H1 (cell line): ENCODE data around the gene GATD1. TPM values are rescaled to one million over a fixed set of nuclear protein-coding genes. Genes with fewer than 3 reads are reported as not detected.

Experiments
- CTCF ChIA-PET: fragments of 300-600 bp; sonication (Branson Sonifier 250); formaldehyde crosslinking; loops from one replicate; lab custom pipeline; 2021; ENCODE audit not compliant: partially characterized antibody; lab: Charles Lee
- POLR2A ChIA-PET: fragments of 300-600 bp; sonication (Branson Sonifier 250); formaldehyde crosslinking; loops from one replicate; lab custom pipeline; 2021; ENCODE audit warnings: inconsistent platforms; ENCODE audit not compliant: partially characterized antibody; lab: Charles Lee
- DNase-seq, 2 experiments: peaks; one replicate each; pipeline versions ENCODE4 v3.0.0 to v3.0.0-alpha.2; 2010 to 2022; ENCODE audit warnings: low spot score in 2 of 2, low read depth in 1 of 2, mixed read lengths in 1 of 2
- FAIRE-seq: peaks from 2 replicates; lab custom pipeline; 2011; peaks lifted over from hg19 to GRCh38; lab: Jason Lieb, UNC
- H2AFZ ChIP-seq: 2 replicates; pipeline ENCODE4 v1.8.1; 2012; ENCODE audit warnings: low read length, inconsistent platforms
- H2AK5ac ChIP-seq: 2 replicates; pipeline ENCODE4 v1.6.1; 2013; ENCODE audit warnings: low read depth, low read length
- H2BK120ac ChIP-seq: replicated peaks from 2 replicates; pipeline ENCODE3; 2013; ENCODE audit warnings: low read depth, low read length, inconsistent platforms
- H2BK12ac ChIP-seq: 2 replicates; pipeline ENCODE4 v1.6.1; 2013; ENCODE audit warnings: low read depth, low read length
- H2BK15ac ChIP-seq: 2 replicates; pipeline ENCODE4 v1.6.1; 2013; ENCODE audit warnings: low read length
- H2BK20ac ChIP-seq: 2 replicates; pipeline ENCODE4 v1.6.1; 2013; ENCODE audit warnings: low read length
- H2BK5ac ChIP-seq: 2 replicates; pipeline ENCODE4 v1.6.1; 2013; ENCODE audit warnings: low read depth, low read length
- H3K14ac ChIP-seq: 2 replicates; pipeline ENCODE4 v1.6.1; 2013; ENCODE audit warnings: inconsistent platforms; ENCODE audit not compliant: insufficient read length
- H3K18ac ChIP-seq: 2 replicates; pipeline ENCODE4 v1.6.1; 2013; ENCODE audit warnings: low read length; ENCODE audit errors: extremely low read depth
- H3K23ac ChIP-seq: 2 replicates; pipeline ENCODE4 v1.6.1; 2013; ENCODE audit warnings: inconsistent platforms; ENCODE audit not compliant: insufficient read length
- H3K23me2 ChIP-seq: 2 replicates; pipeline ENCODE4 v1.6.1; 2013; ENCODE audit warnings: low read depth, low read length
- H3K27ac ChIP-seq: 2 replicates; pipeline ENCODE4 v1.6.1; 2011; ENCODE audit warnings: low read depth, low read length, inconsistent platforms
- H3K27me3 ChIP-seq, 4 experiments: replicated peaks in 1 of 4; 1 replicate in 1 of 4; 2 replicates in 3 of 4; pipeline versions ENCODE4 v1.6.1 to v1.8.1; 2011 to 2013; ENCODE audit warnings: low read length in 3 of 4, mild to moderate bottlenecking in 3 of 4, inconsistent platforms in 2 of 4, mixed read lengths in 2 of 4, moderate library complexity in 1 of 4; ENCODE audit not compliant: control insufficient read depth in 3 of 4, insufficient read depth in 3 of 4; ENCODE audit errors: extremely low read depth in 1 of 4
- H3K36me3 ChIP-seq, 4 experiments: 2 replicates each; pipeline versions ENCODE4 v1.6.1 to v1.8.1; 2011 to 2013; ENCODE audit warnings: mild to moderate bottlenecking in 4 of 4, low read length in 3 of 4, moderate library complexity in 2 of 4, control low read depth in 1 of 4, inconsistent platforms in 1 of 4; ENCODE audit not compliant: insufficient read depth in 4 of 4, control insufficient read depth in 2 of 4
- H3K4ac ChIP-seq: replicated peaks from 2 replicates; pipeline ENCODE3; 2013; ENCODE audit warnings: low read length, low read depth, mixed read lengths, inconsistent platforms; ENCODE audit not compliant: insufficient read length
- H3K4me1 ChIP-seq, 4 experiments: replicated peaks in 1 of 4; 1 replicate in 1 of 4; 2 replicates in 3 of 4; pipeline versions ENCODE4 v1.6.1 to v1.8.1; 2011 to 2013; ENCODE audit warnings: low read length in 3 of 4, inconsistent platforms in 2 of 4, mixed read lengths in 1 of 4; ENCODE audit not compliant: insufficient read depth in 4 of 4, control insufficient read depth in 3 of 4
- H3K4me2 ChIP-seq, 2 experiments: 2 replicates each; pipeline versions ENCODE4 v1.6.1 to v1.8.1; 2011 to 2013; ENCODE audit warnings: low read depth in 2 of 2, low read length in 2 of 2, control low read depth in 1 of 2, inconsistent platforms in 1 of 2, mild to moderate bottlenecking in 1 of 2; ENCODE audit not compliant: insufficient read depth in 1 of 2
- H3K4me3 ChIP-seq, 4 experiments: fragments of 200-600, 300-600 bp in 1 of 4; sonication (generic), shearing (Covaris generic), sonication (Bioruptor Twin) in 1 of 4; 2 replicates each; pipeline versions ENCODE4 v1.5.1 to v1.8.1; 2011 to 2016; ENCODE audit warnings: low read length in 4 of 4, low read depth in 3 of 4, control low read depth in 2 of 4, inconsistent platforms in 2 of 4, mild to moderate bottlenecking in 2 of 4, mixed read lengths in 1 of 4, moderate library complexity in 1 of 4; ENCODE audit not compliant: insufficient read depth in 2 of 4; ENCODE audit errors: extremely low read depth in 1 of 4
- H3K56ac ChIP-seq: replicated peaks from 2 replicates; pipeline ENCODE3; 2013; ENCODE audit warnings: low read depth, mild to moderate bottlenecking, mixed read lengths, low read length, inconsistent platforms; ENCODE audit not compliant: insufficient read length
- H3K79me1 ChIP-seq: 2 replicates; pipeline ENCODE4 v1.6.1; 2013; ENCODE audit warnings: low read depth, low read length, control low read depth
- H3K79me2 ChIP-seq, 2 experiments: 2 replicates each; pipeline versions ENCODE4 v1.6.1 to v1.8.1; 2012 to 2013; ENCODE audit warnings: low read length in 2 of 2, mild to moderate bottlenecking in 2 of 2, inconsistent platforms in 1 of 2; ENCODE audit not compliant: insufficient read depth in 2 of 2, control insufficient read depth in 1 of 2
- H3K9ac ChIP-seq, 4 experiments: replicated peaks in 1 of 4; 1 replicate in 1 of 4; 2 replicates in 3 of 4; pipeline versions ENCODE4 v1.6.1 to v1.8.1; 2011 to 2013; ENCODE audit warnings: low read depth in 3 of 4, low read length in 3 of 4, control low read depth in 2 of 4, mild to moderate bottlenecking in 2 of 4, moderate library complexity in 2 of 4, inconsistent platforms in 1 of 4; ENCODE audit errors: extremely low read depth in 1 of 4
- H3K9me3 ChIP-seq, 2 experiments: 2 replicates each; pipeline versions ENCODE4 v1.6.1 to v1.8.1; 2012 to 2013; ENCODE audit warnings: mild to moderate bottlenecking in 2 of 2, moderate library complexity in 2 of 2, control low read depth in 1 of 2, inconsistent platforms in 1 of 2, low read depth in 1 of 2, low read length in 1 of 2, mixed read lengths in 1 of 2; ENCODE audit not compliant: insufficient read depth in 2 of 2
- H4K20me1 ChIP-seq, 2 experiments: replicated peaks in 1 of 2; 2 replicates each; pipeline versions ENCODE3 to v1.8.1; 2011 to 2013; ENCODE audit warnings: inconsistent platforms in 2 of 2, low read length in 2 of 2, mild to moderate bottlenecking in 1 of 2; ENCODE audit not compliant: insufficient read depth in 2 of 2, control insufficient read depth in 1 of 2
- H4K5ac ChIP-seq: 2 replicates; pipeline ENCODE4 v1.6.1; 2013; ENCODE audit warnings: low read length, low read depth, mixed read lengths, inconsistent platforms; ENCODE audit not compliant: insufficient read length
- H4K8ac ChIP-seq: 2 replicates; pipeline ENCODE4 v1.8.0; 2013; ENCODE audit warnings: mild to moderate bottlenecking, moderate library complexity, low read length, inconsistent platforms; ENCODE audit not compliant: insufficient read depth; ENCODE audit errors: extremely low read depth
- H4K91ac ChIP-seq: replicated peaks from 2 replicates; pipeline ENCODE3; 2013; ENCODE audit warnings: low read length, mixed read lengths, inconsistent platforms; ENCODE audit not compliant: insufficient read length
- BACH1 ChIP-seq: IDR thresholded peaks from 2 replicates; pipeline ENCODE4 v1.6.1; 2012; ENCODE audit warnings: low read length, improper control_type of control experiment
- GTF2F1 ChIP-seq: IDR thresholded peaks from 2 replicates; pipeline ENCODE4 v1.6.1; 2012; ENCODE audit warnings: low read depth, low read length, improper control_type of control experiment, borderline replicate concordance
- KDM1A ChIP-seq: fragments of 200-600, 300-600 bp; sonication (generic); IDR thresholded peaks from 2 replicates; pipeline ENCODE4 v1.7.1; 2016; ENCODE audit warnings: mild to moderate bottlenecking, low read length, borderline replicate concordance
- NRF1 ChIP-seq: IDR thresholded peaks from 2 replicates; pipeline ENCODE4 v1.6.1; 2011; ENCODE audit warnings: mild to moderate bottlenecking, low read depth, low read length, improper control_type of control experiment
- RNF2 ChIP-seq: fragments of 200-900, 300-1000 bp; sonication (generic); IDR thresholded peaks from 2 replicates; pipeline ENCODE4 v1.7.1; 2016; ENCODE audit warnings: borderline replicate concordance, low read depth, mild to moderate bottlenecking, antibody characterized with exemption, low read length; ENCODE audit not compliant: poor library complexity, severe bottlenecking; ENCODE audit errors: missing control alignments
- RXRA ChIP-seq: IDR thresholded peaks from 2 replicates; pipeline ENCODE4 v1.6.1; 2011; ENCODE audit warnings: low read depth, mild to moderate bottlenecking, low read length, moderate library complexity; ENCODE audit not compliant: insufficient read depth
- SIX5 ChIP-seq: IDR thresholded peaks from 2 replicates; pipeline ENCODE4 v1.6.1; 2011; ENCODE audit warnings: mild to moderate bottlenecking, low read depth, low read length
- SP4 ChIP-seq: IDR thresholded peaks from 2 replicates; pipeline ENCODE4 v1.6.1; 2012; ENCODE audit warnings: low read length, inconsistent platforms
- WGBS, 2 experiments: shearing (Covaris generic) in 1 of 2; methylation state at CpG; one replicate each; pipeline versions ENCODE4 v1.1.6 to v1.1.7; 2013 to 2015; ENCODE audit warnings: low lambda C conversion rate in 2 of 2, mixed read lengths in 2 of 2, inconsistent platforms in 1 of 2, low coverage in 1 of 2, missing lambda C conversion rate in 1 of 2; ENCODE audit not compliant: insufficient replicate concordance in 2 of 2, insufficient coverage in 1 of 2, insufficient read length in 1 of 2; ENCODE audit errors: extremely low coverage in 1 of 2, missing lambda C conversion rate in 1 of 2; 5-methylcytosine and 5-hydroxymethylcytosine counted together
- polyA plus RNA-seq, 7 experiments: library from polyadenylated mRNA; depleted of rRNA in 3 of 7; stranded (reverse) in 5 of 7; unstranded in 2 of 7; fragments of >200 nt in 5 of 7; fragments of 200-250 nt in 2 of 7; gene quantifications; 1 replicate in 5 of 7; 2 replicates in 1 of 7; 4 replicates in 1 of 7; pipeline versions ENCODE4 v1.2.1 to v1.2.3, GENCODE V29; 2011 to 2013; ENCODE audit warnings: missing spikeins in 2 of 7, mixed read lengths in 2 of 7
- total RNA-seq: library from RNA; stranded (reverse); fragmentation: NEBNext Ultra II Directional; extraction: Animal tissue kit (Norgen Biotek cat#: 25700); gene quantifications from 2 replicates; pipeline ENCODE4 v1.2.1, GENCODE V29; 2021
- TF ChIP-seq, protein P1 (sequence below): IDR thresholded peaks from 2 replicates; pipeline ENCODE4 v1.6.1; 2011; ENCODE audit warnings: low read length, improper control_type of control experiment

The GATD1 gene
- total and polyA plus RNA-seq, 2 of the 8 experiments (the other 6 are each of a cell fraction or from before 2014, with no cell fraction given), result 47.5 to 54.8 TPM

DNA sequence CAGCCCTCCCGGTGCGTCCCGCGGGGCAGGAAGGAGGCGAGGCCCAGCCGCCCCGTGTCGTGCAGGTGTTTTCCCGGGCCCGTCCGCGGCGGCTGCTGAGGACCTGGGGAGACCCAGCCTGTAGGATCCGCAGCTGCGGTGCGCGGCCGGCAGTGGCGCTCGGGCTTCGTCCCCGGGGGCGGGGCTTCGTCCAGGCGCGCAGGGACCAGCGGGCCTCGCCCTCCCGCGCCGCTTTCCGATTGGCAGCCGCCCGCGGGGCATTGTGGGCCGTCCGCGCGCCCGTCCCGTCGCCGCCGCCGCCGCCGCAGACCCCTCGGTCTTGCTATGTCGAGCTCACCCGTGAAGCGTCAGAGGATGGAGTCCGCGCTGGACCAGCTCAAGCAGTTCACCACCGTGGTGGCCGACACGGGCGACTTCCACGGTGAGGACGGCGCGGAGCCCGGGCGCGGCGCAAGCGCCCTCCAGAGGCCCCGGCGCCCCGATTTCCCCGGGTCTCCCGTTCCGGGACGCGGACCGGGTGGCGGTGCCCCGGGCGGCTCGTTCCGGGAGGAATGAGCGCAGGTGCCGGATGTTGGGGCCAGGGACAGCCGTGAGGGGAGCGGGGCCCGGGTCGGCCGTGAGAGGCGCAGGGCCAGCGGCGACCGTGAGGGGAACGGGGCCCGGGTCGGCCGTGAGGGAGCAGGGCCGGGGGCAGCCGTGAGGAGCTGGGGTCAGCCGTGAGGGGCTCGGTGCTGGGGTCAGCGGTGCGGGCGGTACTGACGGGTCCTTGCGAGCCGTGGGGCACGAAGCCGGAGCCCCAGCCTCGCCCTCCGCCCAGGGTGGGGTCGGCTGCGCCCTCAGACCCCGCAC, 29.9 kb downstream of the GATD1 start, which contains the start of gene TALDO1:
TSS of gene TALDO1 (plus strand) at position 307 of the 849 bp plus-strand sequence. CDS start at position 325, 18 bp downstream.
- H3K4me2 ChIP-seq, result peak within 1 kb of the TSS; percentile 84 to 88
- DNase-seq (peak; percentile 71 to 96), FAIRE-seq (no peak)
- peak within 1 kb of the TSS; percentile 76 to 93 (median 82) for H3K9ac ChIP-seq
- ChIA-PET CTCF (interaction anchor here (0.9 to 26.9 kb wide), 4 partner anchors 12 to 106 kb away, joined by 3 to 395 read pairs (median 54); no protein-coding TSS in a partner anchor), POLR2A (interaction anchor here (0.6 to 32.3 kb wide), 29 partner anchors 8 to 186 kb away, joined by 3 to 636 read pairs (median 5); partner anchors contain the start of genes DEAF1, GATD1, TMEM80 and TSPAN4)
- peak within 1 kb of the TSS; percentile 85 for H3K27ac ChIP-seq
- H3K18ac ChIP-seq, result peak within 1 kb of the TSS; percentile 97
- peak within 1 kb of the TSS; percentile 4 for H2BK120ac ChIP-seq
- H4K5ac ChIP-seq, result peak within 1 kb of the TSS; percentile 98
- H2AFZ ChIP-seq, result no peak within 1 kb of the TSS
- H3K4ac ChIP-seq, result peak within 1 kb of the TSS; percentile 78
- H3K23ac ChIP-seq, result no peak within 1 kb of the TSS
- peaks cover 9 to 18% of the 10 kb centered on the region in 2 experiments for H4K20me1 ChIP-seq
- H4K91ac ChIP-seq, result peak within 1 kb of the TSS; percentile 20
- H3K56ac ChIP-seq, result peak within 1 kb of the TSS; percentile 92
- no peak within 1 kb of the TSS for H2AK5ac ChIP-seq
- H3K4me1 ChIP-seq, result peaks cover 0 to 15% (median 4%) of the 10 kb centered on the region in 4 experiments; a peak in 5 of 7 replicates
- peaks cover 8% of the 10 kb centered on the region for H3K79me1 ChIP-seq
- 0 out of 2 replicates have a peak within 1 kb of the TSS, but pooled peaks have one; percentile 48 for H2BK20ac ChIP-seq
- peaks cover 5% of the 10 kb centered on the region; the same call in 1 of the 2 replicates for H3K23me2 ChIP-seq
- H3K4me3 ChIP-seq, result peak within 1 kb of the TSS; percentile 72 to 91 (median 81)
- 1% methylated on average over 56 of the region's 112 CpGs; no CpG with 5 or more reads in 1 of the 2 experiments for WGBS, 2 experiments
- H3K27me3 ChIP-seq, result no peaks in the 10 kb centered on the region
- H2BK12ac ChIP-seq, result 0 out of 2 replicates have a peak within 1 kb of the TSS, but pooled peaks have one; percentile 39
- no peak within 1 kb of the TSS for H3K14ac ChIP-seq
- H4K8ac ChIP-seq, result peak within 1 kb of the TSS; percentile 89
- H2BK5ac ChIP-seq, result peak within 1 kb of the TSS; percentile 90; the same call in 1 of the 2 replicates
- H2BK15ac ChIP-seq, result peak within 1 kb of the TSS; percentile 61; the same call in 1 of the 2 replicates
- H3K79me2 ChIP-seq, result peaks cover 25 to 47% of the 10 kb centered on the region in 2 experiments
- peaks cover 0 to under 1% (median 0%) of the 10 kb centered on the region in 4 experiments; a peak in 1 of 8 replicates for H3K36me3 ChIP-seq
- no peaks in the 10 kb centered on the region for H3K9me3 ChIP-seq
- TF ChIP-seq, protein P1, sequence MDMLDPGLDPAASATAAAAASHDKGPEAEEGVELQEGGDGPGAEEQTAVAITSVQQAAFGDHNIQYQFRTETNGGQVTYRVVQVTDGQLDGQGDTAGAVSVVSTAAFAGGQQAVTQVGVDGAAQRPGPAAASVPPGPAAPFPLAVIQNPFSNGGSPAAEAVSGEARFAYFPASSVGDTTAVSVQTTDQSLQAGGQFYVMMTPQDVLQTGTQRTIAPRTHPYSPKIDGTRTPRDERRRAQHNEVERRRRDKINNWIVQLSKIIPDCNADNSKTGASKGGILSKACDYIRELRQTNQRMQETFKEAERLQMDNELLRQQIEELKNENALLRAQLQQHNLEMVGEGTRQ, result no peak
- no peak for TF ChIP-seq SP4
- TF ChIP-seq GTF2F1, result no peak
- no peak for TF ChIP-seq BACH1
- TF ChIP-seq RXRA, result no peak
- TF ChIP-seq KDM1A, result no peak
- no peak for TF ChIP-seq RNF2
- no peak for TF ChIP-seq SIX5
- TF ChIP-seq NRF1, result no peak
